Measurements from ENCODE around the gene SDC4. TPM values are rescaled to one million over a fixed set of nuclear protein-coding genes. Genes with fewer than 3 reads are reported as not detected.
"Not testable (repeated sequence)": the region's sequence is repeated elsewhere in the genome, so short reads cannot be mapped to it uniquely, and the experiment has no call there.

SDC4 gene
- total RNA-seq, 1 experiment from 2014 or later = 100 TPM

GRCh38 chr20:45353746-45354145 lies 5.5 kb upstream of the SDC4 start:
- Histone ChIP-seq H3K79me2 (ENCODE audit: insufficient read depth, low read length) (no peaks in the 10 kb centered on the region), H3K36me3 (ENCODE audit: control insufficient read depth in 1 of 2, insufficient read depth in 2 of 2, low read length in 2 of 2) (no peaks in the 10 kb centered on the region), H3K9me2 (ENCODE audit: insufficient read depth) (no peaks in the 10 kb centered on the region), H3K9ac (ENCODE audit: low read length) (no peak overlapping the region), H3K27ac (ENCODE audit: low read depth, low read length) (no peak overlapping the region), H3K4me1 (ENCODE audit: control insufficient read depth in 1 of 2, insufficient read depth in 2 of 2, low read length in 2 of 2) (peaks cover 34 to 48% of the 10 kb centered on the region in 2 experiments), H2AFZ (ENCODE audit: low read depth, low read length, poor library complexity, severe bottlenecking) (no peak overlapping the region), H3K4me3 (replicated peaks in 1 of 2; ENCODE audit: low read depth in 1 of 2, low read length in 2 of 2) (no peak overlapping the region), H4K20me1 (ENCODE audit: insufficient read depth) (no peaks in the 10 kb centered on the region), H3K9me3 (ENCODE audit: control insufficient read depth in 1 of 2, insufficient read depth in 1 of 2, low read depth in 1 of 2, low read length in 2 of 2) (no peaks in the 10 kb centered on the region), H3K4me2 (ENCODE audit: low read length) (no peak overlapping the region), H3K27me3 (ENCODE audit: insufficient read depth, low read length) (no peaks in the 10 kb centered on the region)
- ChIA-PET RAD21 (ENCODE audit: low non-redundant PET in 1 of 2, low total read pairs in 2 of 2, uncharacterized antibody in 2 of 2, unreplicated experiment in 2 of 2) (no interaction called here), POLR2A (no interaction called here), CTCF (interaction anchor here (2.5 kb wide), 1 partner anchor 9 kb away, joined by 11 read pairs; the partner anchor contains the start of gene SYS1)
- DNase-seq (ENCODE audit: low read depth, low spot score) = no peak
- intact Hi-C loops (cut with micrococcal nuclease) = no loop called here
- TF ChIP-seq TCF7L2 (IDR thresholded peaks at IDR 0.05; ENCODE audit: borderline replicate concordance, extremely low read depth, insufficient read depth, insufficient read length) (no peak), SP1 (IDR thresholded peaks at IDR 0.05; ENCODE audit: low read depth) (no peak)
- no TSS peak for BruUV-seq (replicated peaks)
- ATAC-seq = no peak

GRCh38 chr20:45352729-45353128 lies 4.5 kb upstream of the SDC4 start:
- RAD21 ChIA-PET (ENCODE audit: low non-redundant PET in 1 of 2, low total read pairs in 2 of 2, uncharacterized antibody in 2 of 2, unreplicated experiment in 2 of 2) = no interaction called here
- CTCF ChIA-PET = interaction anchor here (0.9 to 2.5 kb wide), 2 partner anchors 10 to 84 kb away, joined by 4 to 11 read pairs; partner anchors contain the start of gene SYS1
- POLR2A ChIA-PET = interaction anchor here (1.2 to 1.4 kb wide), 2 partner anchors 9 to 10 kb away, joined by 5 to 6 read pairs; partner anchors contain the start of gene SYS1

GRCh38 chr20:45350795-45351194 lies 2.6 kb upstream of the SDC4 start:
- H2AFZ ChIP-seq (ENCODE audit: low read depth, low read length, poor library complexity, severe bottlenecking); H4K20me1 ChIP-seq (ENCODE audit: insufficient read depth); H3K4me2 ChIP-seq (ENCODE audit: low read length); H3K27me3 ChIP-seq (ENCODE audit: insufficient read depth, low read length); DNase-seq (ENCODE audit: low read depth, low spot score); H3K4me3 ChIP-seq (replicated peaks in 1 of 2; ENCODE audit: low read depth in 1 of 2, low read length in 2 of 2); H3K9me3 ChIP-seq (ENCODE audit: control insufficient read depth in 1 of 2, insufficient read depth in 1 of 2, low read depth in 1 of 2, low read length in 2 of 2); H3K9ac ChIP-seq (ENCODE audit: low read length); ATAC-seq; RAD21 ChIA-PET (ENCODE audit: low non-redundant PET in 1 of 2, low total read pairs in 2 of 2, uncharacterized antibody in 2 of 2, unreplicated experiment in 2 of 2); H3K36me3 ChIP-seq (ENCODE audit: control insufficient read depth in 1 of 2, insufficient read depth in 2 of 2, low read length in 2 of 2); BruUV-seq (replicated peaks); H3K27ac ChIP-seq (ENCODE audit: low read depth, low read length); intact Hi-C loops (cut with micrococcal nuclease); H3K9me2 ChIP-seq (ENCODE audit: insufficient read depth): not testable (repeated sequence)
- ChIA-PET POLR2A (interaction anchor here (1.3 kb wide), 1 partner anchor 12 kb away, joined by 4 read pairs; the partner anchor contains the start of gene SYS1), CTCF (interaction anchor here (0.7 to 1.5 kb wide), 2 partner anchors 9 to 98 kb away, joined by 3 read pairs; no protein-coding TSS in a partner anchor)
- peaks cover 24% of the 10 kb centered on the region for H3K79me2 ChIP-seq (ENCODE audit: insufficient read depth, low read length)
- peaks cover 35 to 51% of the 10 kb centered on the region in 2 experiments for H3K4me1 ChIP-seq (ENCODE audit: control insufficient read depth in 1 of 2, insufficient read depth in 2 of 2, low read length in 2 of 2)

More at GRCh38 chr20:45352729-45353128, 4.5 kb upstream of the SDC4 start:
- Histone ChIP-seq H3K4me3 (replicated peaks in 1 of 2; ENCODE audit: low read depth in 1 of 2, low read length in 2 of 2) (no peak overlapping the region), H3K79me2 (ENCODE audit: insufficient read depth, low read length) (peaks cover 4% of the 10 kb centered on the region), H4K20me1 (ENCODE audit: insufficient read depth) (no peaks in the 10 kb centered on the region), H3K4me1 (ENCODE audit: control insufficient read depth in 1 of 2, insufficient read depth in 2 of 2, low read length in 2 of 2) (peaks cover 27 to 43% of the 10 kb centered on the region in 2 experiments), H2AFZ (ENCODE audit: low read depth, low read length, poor library complexity, severe bottlenecking) (no peak overlapping the region), H3K9ac (ENCODE audit: low read length) (no peak overlapping the region), H3K36me3 (ENCODE audit: control insufficient read depth in 1 of 2, insufficient read depth in 2 of 2, low read length in 2 of 2) (no peaks in the 10 kb centered on the region), H3K27ac (ENCODE audit: low read depth, low read length) (no peak overlapping the region), H3K27me3 (ENCODE audit: insufficient read depth, low read length) (no peaks in the 10 kb centered on the region), H3K9me2 (ENCODE audit: insufficient read depth) (no peaks in the 10 kb centered on the region), H3K9me3 (ENCODE audit: control insufficient read depth in 1 of 2, insufficient read depth in 1 of 2, low read depth in 1 of 2, low read length in 2 of 2) (no peaks in the 10 kb centered on the region), H3K4me2 (ENCODE audit: low read length) (no peak overlapping the region)
- DNase-seq (ENCODE audit: low read depth, low spot score) (no peak), ATAC-seq (no peak)
- intact Hi-C loops (cut with micrococcal nuclease) = no loop called here
- TF ChIP-seq ZFX (IDR thresholded peaks at IDR 0.05) (no peak), CEBPB (IDR thresholded peaks at IDR 0.05; ENCODE audit: low read depth) (no peak), POLR2A (IDR thresholded peaks at IDR 0.05; ENCODE audit: borderline replicate concordance, extremely low read depth, insufficient read depth, insufficient read length) (no peak), RAD21 (IDR thresholded peaks at IDR 0.05; ENCODE audit: low read depth) (no peak)
- no TSS peak for BruUV-seq (replicated peaks)

All from HCT116 (cell line).